Stomach (tissue), 9 donors: ENCODE measurements around the gene PACC1. TPM values are rescaled to one million over a fixed set of nuclear protein-coding genes. Genes with fewer than 3 reads are reported as not detected.
"Not testable (repeated sequence)": the region's sequence is repeated elsewhere in the genome, so short reads cannot be mapped to it uniquely, and the experiment has no call there.

Source experiments
- DNase-seq, 2 donors: peaks; one replicate each; pipeline versions ENCODE4 v3.0.0 to v3.0.0-alpha.2; 2013 to 2019
- H3K27ac ChIP-seq, 5 donors: fragments of 200-600 bp in 4 of 5; sonication (generic) in 4 of 5; one replicate each; pipeline ENCODE4 v1.5.1; 2013 to 2019; ENCODE audit warnings: mild to moderate bottlenecking in 1 of 5, moderate library complexity in 1 of 5
- H3K27me3 ChIP-seq, 3 donors: fragments of 200-600 bp; sonication (generic); one replicate each; pipeline ENCODE4 v1.5.1; 2017 to 2019; ENCODE audit warnings: mixed run types in 1 of 3
- H3K36me3 ChIP-seq, 4 donors: fragments of 200-600 bp; sonication (generic); 1 replicate in 3 of 4; 2 replicates in 1 of 4; pipeline ENCODE4 v1.5.1; 2016 to 2019
- H3K4me1 ChIP-seq, 4 donors: fragments of 200-600 bp; sonication (generic); one replicate each; pipeline ENCODE4 v1.5.1; 2016 to 2019
- H3K4me3 ChIP-seq, 4 donors: fragments of 200-600 bp; sonication (generic) in 3 of 4; one replicate each; pipeline ENCODE4 v1.5.1; 2016 to 2019; ENCODE audit warnings: mild to moderate bottlenecking in 1 of 4
- H3K9me3 ChIP-seq, 4 donors: fragments of 200-600 bp; sonication (generic); one replicate each; pipeline ENCODE4 v1.5.1; 2016 to 2019
- EP300 ChIP-seq: sonication (generic); formaldehyde crosslinking; IDR thresholded peaks from one replicate; pipeline ENCODE4 v1.6.1; 2017; ENCODE audit warnings: antibody characterized with exemption
- POLR2A ChIP-seq, 4 donors: fragments of 450-650 bp; IDR thresholded peaks; one replicate each; pipeline ENCODE4 v1.6.1; 2016; ENCODE audit warnings: antibody characterized with exemption in 4 of 4, control low read depth in 2 of 4, mild to moderate bottlenecking in 1 of 4, moderate library complexity in 1 of 4
- POLR2AphosphoS5 ChIP-seq, 3 donors: sonication (generic); formaldehyde crosslinking; IDR thresholded peaks; one replicate each; pipeline ENCODE4 v1.6.1; 2016; ENCODE audit warnings: antibody characterized with exemption in 3 of 3
- WGBS, 5 donors: extraction: QIAGEN DNeasy Blood & Tissue Kit in 3 of 5; methylation state at CpG; one replicate each; pipeline versions ENCODE4 v1.1.5 to v1.1.7; 2013 to 2018; 5-methylcytosine and 5-hydroxymethylcytosine counted together
- intact Hi-C: fragments of 100-400 bp; cut with DNase I; formaldehyde crosslinking; loops from one replicate; pipeline ENCODE4 v1.15.1; 2023; ENCODE audit warnings: low total_unique reads
- polyA plus RNA-seq, 3 donors: library from polyadenylated mRNA; stranded (reverse); fragments of 200-250 nt; gene quantifications; one replicate each; pipeline ENCODE4 v1.2.3, GENCODE V29; 2013
- total RNA-seq, 5 donors: library from RNA; depleted of rRNA; stranded (reverse); fragments of >200 nt; gene quantifications; one replicate each; pipeline versions ENCODE4 v1.1.0 to v1.2.3, GENCODE V29; 2014 to 2016
- TF ChIP-seq, protein P1 (sequence below), 7 experiments: fragments of 450-650 bp in 4 of 7; fragments of 200-600 bp in 3 of 7; sonication (generic) in 3 of 7; IDR thresholded peaks; one replicate each; pipeline ENCODE4 v1.5.1; 2016 to 2019; ENCODE audit warnings: antibody characterized with exemption in 7 of 7, control low read depth in 2 of 7, mild to moderate bottlenecking in 1 of 7
- donor health status: healthy with polysubstance abuse.
- donor health status: Bipolar disorder and iron deficiency.
- donor health status: healthy.

The PACC1 gene
- total and polyA plus RNA-seq, 8 donors: 0.58 to 6.4 (median 2.0) TPM

- 85 to 96% (median 91%) methylated on average over 2 of the region's 2 CpGs for WGBS, 5 donors
- intact Hi-C loops: no loop called here
- Histone ChIP-seq H3K4me1 (peaks cover 0 to 10% (median 5%) of the 10 kb centered on the region in 4 donors), H3K9me3 (no peaks in the 10 kb centered on the region), H3K36me3 (peaks cover 8 to 38% (median 36%) of the 10 kb centered on the region in 4 donors), H3K27ac (no peak overlapping the region), H3K27me3 (no peaks in the 10 kb centered on the region), H3K4me3 (no peak overlapping the region)
- no peak for DNase-seq
- TF ChIP-seq, protein P1, sequence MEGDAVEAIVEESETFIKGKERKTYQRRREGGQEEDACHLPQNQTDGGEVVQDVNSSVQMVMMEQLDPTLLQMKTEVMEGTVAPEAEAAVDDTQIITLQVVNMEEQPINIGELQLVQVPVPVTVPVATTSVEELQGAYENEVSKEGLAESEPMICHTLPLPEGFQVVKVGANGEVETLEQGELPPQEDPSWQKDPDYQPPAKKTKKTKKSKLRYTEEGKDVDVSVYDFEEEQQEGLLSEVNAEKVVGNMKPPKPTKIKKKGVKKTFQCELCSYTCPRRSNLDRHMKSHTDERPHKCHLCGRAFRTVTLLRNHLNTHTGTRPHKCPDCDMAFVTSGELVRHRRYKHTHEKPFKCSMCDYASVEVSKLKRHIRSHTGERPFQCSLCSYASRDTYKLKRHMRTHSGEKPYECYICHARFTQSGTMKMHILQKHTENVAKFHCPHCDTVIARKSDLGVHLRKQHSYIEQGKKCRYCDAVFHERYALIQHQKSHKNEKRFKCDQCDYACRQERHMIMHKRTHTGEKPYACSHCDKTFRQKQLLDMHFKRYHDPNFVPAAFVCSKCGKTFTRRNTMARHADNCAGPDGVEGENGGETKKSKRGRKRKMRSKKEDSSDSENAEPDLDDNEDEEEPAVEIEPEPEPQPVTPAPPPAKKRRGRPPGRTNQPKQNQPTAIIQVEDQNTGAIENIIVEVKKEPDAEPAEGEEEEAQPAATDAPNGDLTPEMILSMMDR (IDR thresholded peaks at IDR 0.05): no peak
Observed at GRCh38 chr1:212329105-212329504, 85.6 kb downstream of the PACC1 start.

DNA sequence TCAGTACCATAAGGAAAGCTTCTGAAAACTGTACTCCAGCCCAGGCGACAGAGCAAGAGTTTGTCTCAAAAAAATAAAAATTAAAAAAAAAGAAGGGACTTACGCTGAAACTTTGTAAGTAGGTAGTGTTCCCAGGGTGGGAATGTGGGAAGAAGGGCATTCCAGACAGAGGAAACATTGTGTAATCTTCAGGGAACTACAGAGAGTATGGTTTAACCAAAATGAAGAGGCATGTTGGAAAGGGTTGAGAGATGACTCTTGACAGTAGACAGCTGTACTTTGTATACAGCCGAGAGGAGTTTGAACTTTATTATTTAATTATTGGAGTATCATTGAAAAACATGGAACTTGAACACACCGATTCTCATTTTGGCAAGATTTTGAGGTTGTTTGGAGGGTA lies 86.4 kb downstream of the PACC1 start:
- 78 to 89% (median 83%) methylated on average over 4 of the region's 4 CpGs for WGBS, 5 donors
- no peak for DNase-seq
- no peaks in the 10 kb centered on the region for H3K27me3 ChIP-seq
- intact Hi-C loops: no loop called here
- no peak overlapping the region for H3K4me3 ChIP-seq
- no peak for TF ChIP-seq POLR2AphosphoS5 (IDR thresholded peaks at IDR 0.05)
- TF ChIP-seq POLR2A (IDR thresholded peaks at IDR 0.05): no peak
- TF ChIP-seq EP300: no peak
- TF ChIP-seq, protein P1 (IDR thresholded peaks at IDR 0.05): no peak
- no peak overlapping the region for H3K27ac ChIP-seq
- H3K36me3 ChIP-seq: peaks cover 0 to 29% (median 28%) of the 10 kb centered on the region in 4 donors
- no peaks in the 10 kb centered on the region for H3K9me3 ChIP-seq
- H3K4me1 ChIP-seq: peaks cover 0 to 10% (median 5%) of the 10 kb centered on the region in 4 donors

DNA sequence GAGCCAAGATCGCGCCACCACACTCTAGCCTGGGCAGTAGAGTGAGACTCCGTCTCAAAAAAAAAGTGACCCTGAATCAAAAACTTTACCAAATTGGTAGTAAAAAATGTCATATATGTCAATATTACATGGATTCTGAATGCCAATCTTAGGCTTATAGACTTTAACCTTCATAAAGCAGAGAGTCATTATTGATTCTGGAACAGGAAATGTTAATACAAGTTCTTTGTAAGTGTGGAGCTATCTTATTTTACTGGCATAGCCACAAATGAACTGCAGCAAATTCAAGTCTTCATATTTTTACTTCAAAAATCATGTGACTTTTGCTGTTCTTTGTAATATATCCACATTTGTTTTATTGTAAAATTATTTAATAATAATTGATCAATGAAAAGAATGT lies 88.1 kb downstream of the PACC1 start:
- H3K9me3 ChIP-seq: no peaks in the 10 kb centered on the region
- peaks cover 0 to 10% (median 5%) of the 10 kb centered on the region in 4 donors for H3K4me1 ChIP-seq
- intact Hi-C loops: no loop called here
- no peak for DNase-seq
- H3K27ac ChIP-seq: no peak overlapping the region
- no peak overlapping the region for H3K4me3 ChIP-seq
- 65 to 99% (median 95%) methylated on average over 3 of the region's 3 CpGs for WGBS, 5 donors
- H3K27me3 ChIP-seq: no peaks in the 10 kb centered on the region
- TF ChIP-seq POLR2AphosphoS5 (IDR thresholded peaks at IDR 0.05) (no peak), EP300 (no peak), POLR2A (IDR thresholded peaks at IDR 0.05) (no peak)
- TF ChIP-seq, protein P1 (IDR thresholded peaks at IDR 0.05): no peak
- peaks cover 0 to 23% (median 20%) of the 10 kb centered on the region in 4 donors for H3K36me3 ChIP-seq

GRCh38 chr1:212323066-212323465 lies 91.6 kb downstream of the PACC1 start:
- Histone ChIP-seq H3K36me3 (no peaks in the 10 kb centered on the region), H3K27me3 (no peaks in the 10 kb centered on the region), H3K9me3 (no peaks in the 10 kb centered on the region), H3K4me3 (no peak overlapping the region), H3K4me1 (peaks cover 0 to 16% (median 7%) of the 10 kb centered on the region in 4 donors), H3K27ac (no peak overlapping the region)
- TF ChIP-seq POLR2A (IDR thresholded peaks at IDR 0.05) (no peak), EP300 (no peak), POLR2AphosphoS5 (IDR thresholded peaks at IDR 0.05) (no peak)
- TF ChIP-seq, protein P1 (IDR thresholded peaks at IDR 0.05): no peak
- intact Hi-C loops: no loop called here
- no peak for DNase-seq
- 49 to 89% (median 63%) methylated on average over 3 of the region's 3 CpGs for WGBS, 5 donors

DNA sequence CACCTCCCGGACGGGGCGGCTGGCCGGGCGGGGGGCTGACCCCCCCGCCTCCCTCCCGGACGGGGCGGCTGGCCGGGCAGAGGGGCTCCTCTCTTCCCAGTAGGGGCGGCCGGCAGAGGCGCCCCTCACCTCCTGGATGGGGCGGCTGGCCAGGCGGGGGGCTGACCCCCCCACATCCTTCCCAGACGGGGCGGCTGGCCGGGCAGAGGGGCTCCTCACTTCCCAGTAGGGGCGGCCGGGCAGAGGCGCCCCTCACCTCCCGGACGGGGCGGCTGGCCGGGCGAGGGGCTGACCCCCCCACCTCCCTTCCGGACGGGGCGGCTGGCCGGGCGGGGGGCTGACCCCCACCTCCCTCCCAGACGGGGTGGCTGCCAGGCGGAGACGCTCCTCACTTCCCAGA lies 93.7 kb downstream of the PACC1 start:
- H3K4me3 ChIP-seq, H3K36me3 ChIP-seq, intact Hi-C loops, DNase-seq, H3K9me3 ChIP-seq, H3K27me3 ChIP-seq, H3K27ac ChIP-seq: not testable (repeated sequence)
- WGBS, 5 donors: 92 to 100% (median 100%) methylated on average over 2 to 10 of the region's 34 CpGs; no CpG with 5 or more reads in 1 of the 5 donors
- peaks cover 0 to 26% (median 13%) of the 10 kb centered on the region in 4 donors for H3K4me1 ChIP-seq
